T-helper 17 cell (primary cell): ENCODE data around the gene ACSF2. TPM values are rescaled to one million over a fixed set of nuclear protein-coding genes. Genes with fewer than 3 reads are reported as not detected.

Experiments
- ATAC-seq: fragments of 150-1000 bp; cut with Tn5 transposase; 2 replicates; pipeline ENCODE4 v1.10.0; 2021; ENCODE audit warnings: mild to moderate bottlenecking, moderate library complexity
- DNase-seq, 3 donors: peaks; one replicate each; pipeline versions ENCODE4 v3.0.0 to v3.0.0-alpha.2; 2020 to 2021
- H3K9me3 ChIP-seq: one replicate; pipeline ENCODE4 v1.7.0; 2013; ENCODE audit warnings: low read length, mild to moderate bottlenecking; ENCODE audit not compliant: control insufficient read depth, poor library complexity, severe bottlenecking
- H3K27ac Mint-ChIP-seq: one replicate; pipeline ENCODE4 v1.8.0; 2022; ENCODE audit warnings: mild to moderate bottlenecking, moderate library complexity, mixed read lengths
- H3K27me3 Mint-ChIP-seq: one replicate; pipeline ENCODE4 v1.8.0; 2022; ENCODE audit warnings: mixed read lengths
- H3K36me3 Mint-ChIP-seq: one replicate; pipeline ENCODE4 v1.8.0; 2022; ENCODE audit warnings: low read depth, mixed read lengths
- H3K4me1 Mint-ChIP-seq: one replicate; pipeline ENCODE4 v1.8.0; 2022; ENCODE audit warnings: mild to moderate bottlenecking, mixed read lengths
- H3K4me3 Mint-ChIP-seq: one replicate; pipeline ENCODE4 v1.8.0; 2022; ENCODE audit warnings: mild to moderate bottlenecking, moderate library complexity, mixed read lengths
- total RNA-seq, 4 donors: library from RNA in 2 of 4; stranded (reverse) in 2 of 4; gene quantifications; one replicate each; pipeline ENCODE4 v1.2.3 and lab custom pipeline; 2022 to 2026

The ACSF2 gene
- total RNA-seq, 2 donors from 2014 or later, result 16.4 to 21.8 TPM

DNA sequence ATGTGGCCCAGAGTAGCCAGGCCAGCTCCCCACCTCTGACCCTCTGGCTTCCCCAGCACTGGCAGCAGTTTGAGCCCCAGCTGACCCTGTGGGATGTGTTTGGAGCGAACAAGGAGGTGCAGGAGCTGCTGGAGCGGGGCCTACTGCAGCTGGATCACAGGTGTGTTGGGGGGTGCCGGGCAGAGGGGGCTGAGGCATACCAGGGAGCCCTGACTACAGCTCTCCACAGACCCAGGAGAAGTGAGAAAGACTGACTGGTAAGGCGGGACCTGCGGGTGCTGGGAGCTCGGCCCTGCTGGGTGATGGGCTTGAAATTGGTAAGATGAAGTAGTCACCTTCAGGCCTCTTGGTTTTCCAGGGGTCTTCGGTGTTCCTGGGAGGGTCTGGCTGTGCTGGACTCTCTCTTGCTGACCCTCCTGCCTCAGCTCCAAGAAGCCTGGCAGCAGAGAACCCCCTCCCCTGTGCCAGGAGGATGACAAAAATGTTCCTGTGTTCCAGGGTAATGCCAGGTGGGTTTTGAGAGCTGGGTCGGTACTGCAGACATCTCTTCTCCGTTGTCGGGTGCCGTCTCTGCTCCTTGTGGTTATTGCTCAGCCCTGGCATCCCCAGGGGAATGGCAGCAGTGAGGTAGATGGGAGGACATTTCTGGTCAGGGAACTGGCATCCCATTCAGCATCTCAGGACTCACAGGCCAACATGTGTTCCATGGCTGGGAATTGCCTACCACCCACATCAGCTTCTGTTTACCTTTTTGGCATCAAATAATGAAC lies 58.6 kb downstream of the ACSF2 start:
- no peaks in the 10 kb centered on the region for H3K9me3 ChIP-seq
- Mint-ChIP-seq H3K36me3 (peaks cover 2% of the 10 kb centered on the region), H3K27me3 (no peaks in the 10 kb centered on the region), H3K4me1 (peaks cover 9% of the 10 kb centered on the region), H3K27ac (peak overlapping the region; percentile 41), H3K4me3 (no peak overlapping the region)
- DNase-seq (no peak), ATAC-seq (no peak)

DNA sequence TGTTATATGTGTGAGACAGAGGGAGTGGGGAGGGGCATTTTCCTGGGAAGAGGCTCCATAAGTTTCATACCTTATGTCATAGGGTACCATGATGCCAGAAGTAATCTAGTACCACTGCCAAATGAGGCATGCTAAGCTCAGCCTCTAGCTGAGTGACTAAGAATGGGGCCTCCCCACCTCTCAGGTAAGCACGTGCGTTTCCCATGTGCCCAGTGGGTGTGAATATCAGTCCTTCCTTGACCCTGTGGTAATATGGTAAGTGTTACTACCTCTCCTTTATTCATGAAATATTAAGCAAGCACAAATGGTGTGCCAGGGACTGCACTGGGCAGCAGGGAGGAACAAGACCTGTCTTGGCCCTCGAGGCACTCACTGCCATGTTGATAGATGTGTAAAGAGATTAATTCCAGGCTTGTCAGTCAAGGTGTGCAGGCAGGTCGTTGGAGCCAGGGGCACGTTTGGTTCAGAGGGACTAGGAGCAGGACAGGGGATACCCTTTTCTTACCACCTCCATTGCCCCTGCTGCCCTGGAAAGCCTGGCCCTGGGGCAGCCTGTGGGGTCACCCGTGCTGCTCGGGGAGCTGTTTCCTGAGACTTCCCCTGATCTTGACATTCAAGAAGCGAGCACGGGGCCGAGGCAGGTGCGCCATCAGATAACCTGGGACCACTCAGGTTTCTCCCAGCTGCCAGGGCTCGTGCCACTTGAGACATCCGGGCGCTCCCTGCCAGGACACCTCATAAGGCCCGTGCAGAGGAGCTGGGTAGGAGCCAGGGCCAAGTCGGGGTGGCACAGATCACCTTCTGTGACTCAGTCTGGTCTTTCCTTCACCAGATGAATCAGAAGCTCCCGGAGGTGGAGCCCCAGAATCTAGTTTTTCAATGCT lies 61.4 kb downstream of the ACSF2 start:
- no peak for DNase-seq
- no peak for ATAC-seq
- H3K27me3 Mint-ChIP-seq, result no peaks in the 10 kb centered on the region
- no peaks in the 10 kb centered on the region for H3K9me3 ChIP-seq
- H3K36me3 Mint-ChIP-seq, result peaks cover 2% of the 10 kb centered on the region
- H3K4me1 Mint-ChIP-seq, result peaks cover 2% of the 10 kb centered on the region
- H3K4me3 Mint-ChIP-seq, result no peak overlapping the region
- no peak overlapping the region for H3K27ac Mint-ChIP-seq

DNA sequence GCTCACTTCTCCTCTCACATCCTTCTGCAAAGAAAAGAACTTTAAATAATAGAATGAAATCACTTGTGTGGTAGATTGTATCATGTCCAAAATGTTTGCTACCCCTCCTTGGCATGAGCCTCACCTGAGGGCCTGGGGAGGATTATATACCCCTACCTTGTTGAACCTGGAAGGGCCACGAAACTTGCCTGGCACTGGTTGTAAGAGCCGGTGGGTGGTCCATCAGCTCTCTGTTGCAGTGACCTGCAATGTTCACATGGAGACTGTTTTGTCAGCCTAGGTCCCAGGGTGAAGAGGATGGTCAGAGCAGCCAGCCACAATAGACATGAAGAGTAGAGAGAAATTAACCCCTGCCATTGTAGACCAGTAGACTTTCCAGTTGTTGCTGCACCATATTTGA lies 62.9 kb downstream of the ACSF2 start:
- DNase-seq (no peak), ATAC-seq (no peak)
- Mint-ChIP-seq H3K27ac (no peak overlapping the region), H3K27me3 (no peaks in the 10 kb centered on the region), H3K4me1 (no peaks in the 10 kb centered on the region), H3K4me3 (no peak overlapping the region), H3K36me3 (no peaks in the 10 kb centered on the region)
- no peaks in the 10 kb centered on the region for H3K9me3 ChIP-seq

DNA sequence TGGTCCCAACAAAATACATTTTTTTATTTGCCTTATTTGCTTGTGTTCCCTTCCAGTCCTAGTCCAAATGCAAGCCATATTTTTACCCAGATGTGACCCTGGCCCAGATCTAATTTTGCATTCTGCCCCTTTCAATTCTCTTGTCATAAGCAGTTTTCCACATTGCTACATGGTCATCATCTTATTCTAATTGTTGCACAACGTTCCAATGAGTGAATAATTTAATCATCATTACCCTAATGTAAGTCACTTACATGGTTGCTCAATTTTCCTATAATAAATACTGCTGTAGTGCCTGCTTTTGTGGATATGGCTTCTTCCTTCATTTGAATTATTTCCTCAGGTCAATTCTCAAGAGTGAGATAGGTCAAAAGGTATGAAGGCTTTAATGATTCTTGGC lies 65.5 kb downstream of the ACSF2 start:
- no peak for ATAC-seq
- Mint-ChIP-seq H3K4me3 (no peak overlapping the region), H3K4me1 (no peaks in the 10 kb centered on the region), H3K27me3 (no peaks in the 10 kb centered on the region), H3K27ac (no peak overlapping the region), H3K36me3 (no peaks in the 10 kb centered on the region)
- H3K9me3 ChIP-seq, result no peaks in the 10 kb centered on the region
- DNase-seq, result no peak

DNA sequence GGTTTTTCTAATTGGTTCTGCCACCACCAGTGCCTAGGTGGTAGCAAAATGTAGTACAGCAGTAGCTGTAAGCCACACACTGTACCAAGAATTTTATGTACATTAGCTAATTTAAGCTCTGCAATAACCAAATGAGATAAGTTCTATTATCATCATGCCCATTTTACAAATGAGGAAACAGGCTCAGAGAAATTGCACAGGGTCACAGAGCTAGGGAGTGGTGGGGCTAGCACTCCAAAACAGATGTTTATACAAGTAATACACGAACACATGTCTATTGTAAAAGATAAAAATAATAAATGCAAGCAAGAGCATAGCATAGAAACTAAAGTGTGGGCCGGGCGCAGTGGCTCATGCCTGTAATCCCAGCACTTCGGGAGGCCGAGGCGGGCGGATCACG lies 66.2 kb downstream of the ACSF2 start:
- no peak for DNase-seq
- no peak for ATAC-seq
- Mint-ChIP-seq H3K4me1 (no peaks in the 10 kb centered on the region), H3K27ac (no peak overlapping the region), H3K27me3 (no peaks in the 10 kb centered on the region), H3K4me3 (no peak overlapping the region), H3K36me3 (no peaks in the 10 kb centered on the region)
- H3K9me3 ChIP-seq, result no peaks in the 10 kb centered on the region

DNA sequence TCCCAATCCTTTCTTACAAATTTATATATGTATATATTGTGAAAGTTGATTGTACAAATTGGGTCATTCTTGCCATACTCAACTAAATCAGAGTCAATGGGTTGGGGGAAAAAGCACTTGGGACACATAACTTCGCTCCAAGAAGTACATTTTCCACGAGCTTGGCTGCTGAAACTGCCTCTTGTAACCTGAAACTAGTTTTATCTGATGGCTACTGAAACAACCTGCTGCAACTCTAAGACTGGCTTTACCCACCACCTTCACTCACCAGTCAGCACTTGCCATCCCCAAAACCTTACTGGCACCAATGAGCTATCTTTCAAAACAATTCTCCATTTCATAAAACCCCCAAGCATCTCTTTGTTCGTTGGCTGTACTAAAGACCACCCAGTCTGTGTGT lies 67.7 kb downstream of the ACSF2 start:
- ATAC-seq (no peak), DNase-seq (no peak)
- Mint-ChIP-seq H3K36me3 (no peaks in the 10 kb centered on the region), H3K27ac (no peak overlapping the region), H3K4me3 (no peak overlapping the region), H3K4me1 (no peaks in the 10 kb centered on the region), H3K27me3 (no peaks in the 10 kb centered on the region)
- H3K9me3 ChIP-seq, result no peaks in the 10 kb centered on the region

DNA sequence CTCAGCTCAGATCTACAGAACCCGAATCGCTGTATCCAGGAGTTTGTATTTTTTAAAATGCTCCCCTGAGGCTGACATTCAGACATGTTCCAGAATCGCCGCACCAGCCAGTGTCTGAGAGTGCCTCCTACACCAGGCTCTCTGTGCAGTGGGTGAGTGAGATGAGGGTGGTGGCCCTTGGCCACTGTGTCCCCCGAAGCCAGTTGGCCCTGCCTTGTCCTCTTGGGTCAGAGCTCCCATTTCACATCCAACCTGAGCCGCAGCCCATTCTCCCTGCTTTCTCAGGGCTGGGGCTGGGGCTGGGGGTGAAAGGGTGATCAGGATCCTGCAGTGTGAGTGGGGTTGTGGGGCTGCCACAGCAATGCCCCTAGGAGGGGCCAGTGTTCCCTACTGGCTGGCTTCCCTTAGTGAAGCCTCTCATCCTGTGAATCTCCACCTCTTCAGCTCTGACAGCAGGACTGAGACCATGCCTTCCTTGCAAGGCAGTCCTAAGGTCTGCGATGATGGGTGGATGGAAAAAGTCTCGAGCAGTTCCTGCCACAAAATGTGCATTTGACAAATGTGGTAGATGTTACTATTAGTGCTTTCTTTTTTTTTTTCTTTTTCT lies 69.3 kb downstream of the ACSF2 start:
- no peak for DNase-seq
- no peak for ATAC-seq
- no peak overlapping the region for H3K27ac Mint-ChIP-seq
- no peaks in the 10 kb centered on the region for H3K4me1 Mint-ChIP-seq
- H3K36me3 Mint-ChIP-seq, result no peaks in the 10 kb centered on the region
- H3K4me3 Mint-ChIP-seq, result no peak overlapping the region
- no peaks in the 10 kb centered on the region for H3K9me3 ChIP-seq
- H3K27me3 Mint-ChIP-seq, result no peaks in the 10 kb centered on the region

DNA sequence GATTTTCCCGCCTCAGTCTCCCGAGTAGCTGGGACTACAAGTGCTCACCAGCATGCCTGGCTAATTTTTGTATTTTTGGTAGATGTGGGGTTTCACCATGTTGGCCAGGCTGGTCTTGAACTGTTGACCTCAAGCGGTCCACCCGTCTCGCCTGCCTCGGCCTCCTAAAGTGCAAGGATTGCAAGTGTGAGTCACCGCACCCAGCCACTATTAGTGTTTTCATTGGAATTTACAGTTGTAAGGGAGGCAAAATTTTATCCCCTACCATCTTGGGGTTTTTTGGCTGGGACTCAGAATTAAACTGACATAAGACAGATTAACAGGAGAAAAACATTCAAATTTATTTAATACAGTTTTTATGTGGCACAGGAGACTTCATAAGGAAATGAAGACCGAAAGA lies 69.9 kb downstream of the ACSF2 start:
- no peaks in the 10 kb centered on the region for H3K4me1 Mint-ChIP-seq
- H3K27me3 Mint-ChIP-seq, result no peaks in the 10 kb centered on the region
- H3K4me3 Mint-ChIP-seq, result no peak overlapping the region
- DNase-seq (no peak), ATAC-seq (no peak)
- no peaks in the 10 kb centered on the region for H3K36me3 Mint-ChIP-seq
- no peaks in the 10 kb centered on the region for H3K9me3 ChIP-seq
- H3K27ac Mint-ChIP-seq, result no peak overlapping the region

DNA sequence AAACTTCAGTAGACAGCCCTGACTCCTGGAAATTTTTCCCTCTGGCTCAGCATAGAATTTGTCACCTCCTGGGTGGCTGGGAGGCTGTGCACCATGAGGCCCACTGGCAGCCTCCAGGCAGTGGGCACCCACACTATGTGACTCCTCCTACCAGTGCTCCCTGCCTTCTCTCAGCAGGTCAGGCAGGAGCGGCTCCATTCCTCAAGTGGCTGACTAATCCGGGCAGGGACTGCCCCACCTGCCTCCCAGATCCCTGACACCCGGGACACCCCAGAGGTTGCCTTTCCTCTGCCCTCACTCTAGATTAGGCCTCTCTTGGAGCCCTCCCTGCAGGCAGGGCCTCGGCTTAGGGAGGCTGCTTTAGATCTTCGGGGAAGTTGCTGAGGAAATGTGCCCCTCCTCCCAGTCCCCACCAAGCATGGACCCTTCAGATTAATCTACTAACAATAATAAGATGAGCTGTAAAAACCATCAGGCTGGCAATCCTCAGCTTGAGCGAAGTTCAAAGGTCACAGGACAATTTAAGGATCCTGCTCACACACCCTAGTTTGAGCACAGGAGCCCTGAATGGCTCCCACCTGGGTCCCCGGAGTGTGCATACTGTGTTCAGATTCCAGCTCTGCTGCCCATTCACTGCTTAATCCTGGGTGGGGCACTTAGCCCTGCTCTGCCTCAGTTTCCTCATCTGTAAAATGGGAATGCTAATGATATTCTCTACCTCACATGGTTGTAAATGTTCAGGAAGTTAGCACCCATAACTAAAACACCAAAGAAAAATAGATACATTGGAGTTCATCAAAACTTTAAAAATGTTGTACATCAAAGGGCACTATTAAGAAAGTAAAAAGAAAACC lies 72.2 kb downstream of the ACSF2 start:
- H3K4me3 Mint-ChIP-seq, result no peak overlapping the region
- no peaks in the 10 kb centered on the region for H3K27me3 Mint-ChIP-seq

DNA sequence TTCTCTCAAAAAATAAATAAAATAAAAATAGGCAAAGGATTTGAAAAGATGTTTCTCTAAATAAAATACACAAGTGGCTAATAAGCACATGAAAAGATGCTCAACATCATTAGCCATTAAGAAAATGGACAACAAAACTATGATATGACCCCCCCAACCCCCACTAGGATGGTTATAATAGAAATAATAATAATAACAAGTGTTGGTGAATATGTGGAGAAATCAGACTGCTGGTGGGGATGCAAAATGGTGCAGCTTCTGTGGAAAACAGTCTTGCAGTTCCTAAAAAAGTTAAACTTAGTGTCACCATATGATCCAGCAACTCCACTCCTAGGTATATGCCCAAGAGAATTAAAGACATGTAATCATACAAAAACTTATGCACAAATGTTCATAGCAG lies 73.3 kb downstream of the ACSF2 start:
- Mint-ChIP-seq H3K4me1 (peaks cover 6% of the 10 kb centered on the region), H3K27me3 (no peaks in the 10 kb centered on the region), H3K36me3 (peaks cover 3% of the 10 kb centered on the region), H3K4me3 (no peak overlapping the region), H3K27ac (no peak overlapping the region)
- H3K9me3 ChIP-seq, result no peaks in the 10 kb centered on the region
- DNase-seq (no peak), ATAC-seq (no peak)

More for the DNA sequence above, 72.2 kb downstream of the ACSF2 start:
- H3K36me3 Mint-ChIP-seq, result no peaks in the 10 kb centered on the region
- H3K9me3 ChIP-seq, result no peaks in the 10 kb centered on the region
- no peaks in the 10 kb centered on the region for H3K4me1 Mint-ChIP-seq
- no peak overlapping the region for H3K27ac Mint-ChIP-seq
- ATAC-seq (no peak), DNase-seq (no peak)

DNA sequence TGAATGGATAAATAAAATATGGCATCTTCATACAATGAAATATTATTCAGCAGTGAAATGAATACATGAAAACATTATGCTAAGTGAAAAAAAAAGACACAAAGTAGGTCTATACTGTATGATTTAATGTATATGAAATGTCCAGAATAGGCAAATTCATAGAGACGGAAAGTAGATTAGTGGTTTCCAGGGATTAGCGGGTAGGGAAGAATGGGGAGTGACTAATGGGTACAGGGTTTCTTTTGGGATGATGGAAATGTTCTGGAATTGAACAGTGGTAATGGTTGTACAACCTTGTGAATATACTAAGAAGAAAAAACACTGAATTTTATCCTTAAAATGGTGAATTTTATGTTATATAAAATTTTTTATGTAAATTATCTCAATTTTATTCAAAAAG lies 73.7 kb downstream of the ACSF2 start:
- Mint-ChIP-seq H3K4me3 (no peak overlapping the region), H3K4me1 (peaks cover 6% of the 10 kb centered on the region), H3K27me3 (no peaks in the 10 kb centered on the region), H3K36me3 (peaks cover 3% of the 10 kb centered on the region), H3K27ac (no peak overlapping the region)
- no peak for DNase-seq
- no peak for ATAC-seq
- no peaks in the 10 kb centered on the region for H3K9me3 ChIP-seq

DNA sequence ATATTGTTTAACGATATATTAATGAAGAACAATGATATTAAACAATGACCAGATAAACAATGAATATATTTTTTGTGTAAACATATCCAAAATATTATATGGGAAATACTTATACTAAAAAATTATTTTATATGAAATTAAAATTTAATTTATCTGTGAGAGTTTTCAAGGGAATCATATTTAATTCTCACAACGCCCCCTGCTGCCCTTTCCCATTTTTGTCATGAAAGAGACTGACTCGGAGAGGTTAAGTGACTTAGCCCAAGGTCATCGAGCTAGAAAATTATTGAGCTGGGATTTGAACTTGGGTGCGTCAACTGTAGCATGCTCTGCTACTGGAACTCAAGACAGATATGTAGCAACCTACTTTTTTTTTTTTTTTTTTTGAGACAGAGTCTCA lies 75.0 kb downstream of the ACSF2 start:
- no peak for ATAC-seq
- H3K36me3 Mint-ChIP-seq, result peaks cover 3% of the 10 kb centered on the region
- no peaks in the 10 kb centered on the region for H3K9me3 ChIP-seq

More for the DNA sequence above, 75.0 kb downstream of the ACSF2 start:
- H3K4me3 Mint-ChIP-seq, result no peak overlapping the region
- no peak for DNase-seq
- H3K27ac Mint-ChIP-seq, result no peak overlapping the region
- no peaks in the 10 kb centered on the region for H3K27me3 Mint-ChIP-seq
- peaks cover 11% of the 10 kb centered on the region for H3K4me1 Mint-ChIP-seq
